A673 (cell line): ENCODE results near the gene SH3GL3.

Experiments
- CTCF ChIP-seq: fragments of 300-800, 200-600 bp; sonication (generic); conservative IDR thresholded peaks from 2 replicates; pipeline ENCODE4 v1.5.1; 2017; ENCODE audit warnings: low read depth, mild to moderate bottlenecking, antibody characterized with exemption, low read length, moderate library complexity, mixed read lengths
- EZH2 ChIP-seq: fragments of 200-600 bp; sonication (generic); IDR thresholded peaks from 2 replicates; pipeline ENCODE4 v1.6.1; 2017; ENCODE audit warnings: borderline replicate concordance, low read depth, mild to moderate bottlenecking, mixed read lengths, antibody characterized with exemption, low read length; ENCODE audit not compliant: poor library complexity, severe bottlenecking

DNA sequence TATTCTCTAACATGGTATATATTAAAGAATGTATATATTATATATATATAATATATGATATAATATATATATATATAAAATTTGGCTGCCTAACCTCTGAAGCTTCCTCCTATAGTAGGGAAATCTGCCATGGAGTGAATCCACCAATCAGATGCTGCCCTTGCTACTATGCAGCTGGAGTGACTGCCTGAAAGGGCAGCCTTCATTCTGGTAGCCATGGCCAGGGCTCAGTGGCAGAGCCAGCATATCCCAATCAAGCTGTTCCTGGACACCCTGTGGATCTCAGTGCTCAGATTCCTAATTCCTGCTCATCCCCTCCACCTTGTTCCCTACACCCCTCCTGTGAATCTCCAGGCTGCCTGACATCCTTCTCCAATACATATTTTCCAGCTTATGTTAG, 2.2 kb upstream of the SH3GL3 start:
- TF ChIP-seq CTCF (no peak), EZH2 (no peak)
